Measurements from ENCODE around the gene CD68.

- TF ChIP-seq POLR2A (IDR thresholded peaks at IDR 0.05) (no peak), CTCF (IDR thresholded peaks at IDR 0.05) (no peak)
Observed at GRCh38 chr17:7623661-7624060, 44.2 kb downstream of the CD68 start.
